ENCODE results near the gene EPHB3. TPM values are rescaled to one million over a fixed set of nuclear protein-coding genes. Genes with fewer than 3 reads are reported as not detected.

Gene EPHB3
- total RNA-seq, 3 donors from 2014 or later (not counting 1 experiment from before 2014, with no cell fraction given): not detected

- Histone ChIP-seq H3K27ac (ENCODE audit: low read length) (no peak overlapping the region), H3K4me1 (ENCODE audit: control insufficient read depth, insufficient read depth, low read length) (peaks cover 10% of the 10 kb centered on the region), H3K9me3 (ENCODE audit: control insufficient read depth, insufficient read depth, low read length) (no peaks in the 10 kb centered on the region), H3K27me3 (ENCODE audit: control insufficient read depth, insufficient read depth, low read length) (peaks cover 19% of the 10 kb centered on the region), H3K36me3 (ENCODE audit: control insufficient read depth, insufficient read depth, low read length) (no peaks in the 10 kb centered on the region), H3K4me3 (ENCODE audit: low read length) (no peak overlapping the region)
- Mint-ChIP-seq H3K27me3 (ENCODE audit: low read depth in 2 of 2) (peaks cover 26 to 27% of the 10 kb centered on the region in 2 donors), H3K36me3 (no peaks in the 10 kb centered on the region), H3K27ac (no peak overlapping the region), H3K4me3 (no peak overlapping the region), H3K9me3 (no peaks in the 10 kb centered on the region), H3K4me1 (peaks cover 10% of the 10 kb centered on the region in 2 donors)
- no peak for DNase-seq
- 89% methylated on average over 20 of the region's 20 CpGs for WGBS (ENCODE audit: insufficient coverage)
- ATAC-seq: no peak
- TF ChIP-seq CTCF (IDR thresholded peaks at IDR 0.05): no peak
- intact Hi-C loops (cut with micrococcal nuclease): no loop called here
Measured at GRCh38 chr3:184597829-184598573, 36.4 kb downstream of the EPHB3 start.

DNA sequence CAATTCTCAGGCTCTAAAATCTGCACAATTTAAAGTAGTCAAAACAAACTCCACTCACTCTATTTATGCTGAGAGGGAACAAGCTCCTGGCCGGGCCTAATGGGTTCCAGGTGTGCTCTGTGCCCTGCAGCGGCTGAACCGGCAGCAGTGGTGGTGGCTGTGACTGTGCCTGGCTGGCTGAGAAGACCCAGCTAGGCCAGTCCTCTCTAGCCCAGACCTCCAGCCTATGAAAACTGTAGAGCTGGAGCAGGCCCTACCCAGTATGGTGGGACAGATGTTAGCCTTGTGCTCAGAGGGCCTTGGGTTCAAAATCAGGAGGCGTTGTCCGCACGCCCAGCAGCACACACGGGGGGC is 37.0 kb downstream of the EPHB3 start:
- no peaks in the 10 kb centered on the region for H3K9me3 Mint-ChIP-seq
- WGBS (ENCODE audit: insufficient coverage): 94% methylated on average over 7 of the region's 7 CpGs
- Histone ChIP-seq H3K27me3 (ENCODE audit: control insufficient read depth, insufficient read depth, low read length) (peaks cover 25% of the 10 kb centered on the region), H3K4me3 (ENCODE audit: low read length) (no peak overlapping the region), H3K4me1 (ENCODE audit: control insufficient read depth, insufficient read depth, low read length) (peaks cover 11% of the 10 kb centered on the region), H3K9me3 (ENCODE audit: control insufficient read depth, insufficient read depth, low read length) (no peaks in the 10 kb centered on the region), H3K36me3 (ENCODE audit: control insufficient read depth, insufficient read depth, low read length) (no peaks in the 10 kb centered on the region), H3K27ac (ENCODE audit: low read length) (no peak overlapping the region)
- no peak for DNase-seq
- H3K36me3 Mint-ChIP-seq: no peaks in the 10 kb centered on the region
- TF ChIP-seq CTCF (IDR thresholded peaks at IDR 0.05): no peak
- H3K27me3 Mint-ChIP-seq (ENCODE audit: low read depth in 2 of 2): peaks cover 31 to 32% of the 10 kb centered on the region in 2 donors
- H3K4me1 Mint-ChIP-seq: peaks cover 14 to 15% of the 10 kb centered on the region in 2 donors
- ATAC-seq: no peak
- intact Hi-C loops (cut with micrococcal nuclease): no loop called here
- no peak overlapping the region for H3K4me3 Mint-ChIP-seq
- no peak overlapping the region for H3K27ac Mint-ChIP-seq

DNA sequence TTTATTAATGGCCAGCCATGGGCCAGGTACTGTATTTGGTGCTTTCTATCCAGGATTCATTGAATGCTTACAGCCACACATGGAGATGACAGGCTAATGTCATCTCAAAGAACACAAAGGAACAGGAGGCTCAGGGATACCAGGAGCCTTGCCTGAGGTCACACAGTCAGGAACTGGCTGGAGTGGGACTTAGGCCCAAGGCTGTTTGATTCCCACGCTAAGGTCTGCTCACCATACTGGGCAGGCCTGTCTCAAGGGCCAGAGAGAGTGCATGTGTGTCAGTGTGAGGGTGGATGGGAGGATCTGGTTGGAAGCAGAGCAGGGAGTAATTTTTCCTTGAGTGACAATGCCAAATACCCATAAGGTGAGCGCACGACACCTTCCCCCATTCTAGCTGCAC is 37.6 kb downstream of the EPHB3 start:
- 93% methylated on average over 3 of the region's 3 CpGs for WGBS (ENCODE audit: insufficient coverage)
- no peak for TF ChIP-seq CTCF (IDR thresholded peaks at IDR 0.05)
- peaks cover 17% of the 10 kb centered on the region for H3K4me1 ChIP-seq (ENCODE audit: control insufficient read depth, insufficient read depth, low read length)
- ATAC-seq: no peak
- DNase-seq: no peak
- Mint-ChIP-seq H3K4me1 (peaks cover 19% of the 10 kb centered on the region in 2 donors), H3K4me3 (no peak overlapping the region), H3K36me3 (no peaks in the 10 kb centered on the region), H3K27ac (no peak overlapping the region), H3K9me3 (no peaks in the 10 kb centered on the region), H3K27me3 (ENCODE audit: low read depth in 2 of 2) (peaks cover 34 to 36% of the 10 kb centered on the region in 2 donors)
- intact Hi-C loops (cut with micrococcal nuclease): no loop called here
- no peak overlapping the region for H3K4me3 ChIP-seq (ENCODE audit: low read length)
- no peaks in the 10 kb centered on the region for H3K9me3 ChIP-seq (ENCODE audit: control insufficient read depth, insufficient read depth, low read length)
- H3K36me3 ChIP-seq (ENCODE audit: control insufficient read depth, insufficient read depth, low read length): no peaks in the 10 kb centered on the region
- H3K27ac ChIP-seq (ENCODE audit: low read length): no peak overlapping the region
- H3K27me3 ChIP-seq (ENCODE audit: control insufficient read depth, insufficient read depth, low read length): peaks cover 28% of the 10 kb centered on the region
